ENCODE data around the gene S1PR1. TPM values are rescaled to one million over a fixed set of nuclear protein-coding genes. Genes with fewer than 3 reads are reported as not detected.

S1PR1 gene
- total RNA-seq, 1 donor from 2014 or later: 134 TPM

- intact Hi-C loops (cut with DNase I): no loop called here
- TF ChIP-seq CTCF (IDR thresholded peaks at IDR 0.05): no peak
- Histone ChIP-seq H3K4me3 (no peak overlapping the region), H3K27ac (no peak overlapping the region), H3K36me3 (peaks cover 8% of the 10 kb centered on the region), H3K4me1 (peaks cover 3% of the 10 kb centered on the region), H3K9me3 (no peaks in the 10 kb centered on the region), H3K27me3 (no peaks in the 10 kb centered on the region)
- ATAC-seq (no peak), DNase-seq (no peak)
Observed at GRCh38 chr1:101245246-101245927, 8.6 kb downstream of the S1PR1 start.

- no peak for TF ChIP-seq CTCF (IDR thresholded peaks at IDR 0.05)
- ATAC-seq: no peak
- no peak for DNase-seq
- Histone ChIP-seq H3K4me3 (no peak overlapping the region), H3K27me3 (no peaks in the 10 kb centered on the region), H3K9me3 (no peaks in the 10 kb centered on the region), H3K27ac (no peak overlapping the region), H3K4me1 (no peaks in the 10 kb centered on the region), H3K36me3 (no peaks in the 10 kb centered on the region)
- intact Hi-C loops (cut with DNase I): no loop called here
Observed at GRCh38 chr1:101247404-101248287, 10.8 kb downstream of the S1PR1 start.

- H3K4me1 ChIP-seq: no peaks in the 10 kb centered on the region
- H3K27me3 ChIP-seq: no peaks in the 10 kb centered on the region
- no peak for TF ChIP-seq CTCF (IDR thresholded peaks at IDR 0.05)
- no peak overlapping the region for H3K4me3 ChIP-seq
- no peaks in the 10 kb centered on the region for H3K36me3 ChIP-seq
- H3K9me3 ChIP-seq: no peaks in the 10 kb centered on the region
- no peak for ATAC-seq
- H3K27ac ChIP-seq: no peak overlapping the region
- intact Hi-C loops (cut with DNase I): no loop called here
- no peak for DNase-seq
Observed at GRCh38 chr1:101250222-101250621, 13.4 kb downstream of the S1PR1 start.

GRCh38 chr1:101250656-101251272 is 13.9 kb downstream of the S1PR1 start:
- intact Hi-C loops (cut with DNase I): no loop called here
- no peaks in the 10 kb centered on the region for H3K36me3 ChIP-seq
- H3K27ac ChIP-seq: no peak overlapping the region
- no peak for DNase-seq
- H3K4me3 ChIP-seq: no peak overlapping the region
- H3K4me1 ChIP-seq: no peaks in the 10 kb centered on the region
- H3K9me3 ChIP-seq: no peaks in the 10 kb centered on the region
- ATAC-seq: no peak
- TF ChIP-seq CTCF (IDR thresholded peaks at IDR 0.05): no peak
- H3K27me3 ChIP-seq: no peaks in the 10 kb centered on the region

GRCh38 chr1:101251504-101251903 is 14.7 kb downstream of the S1PR1 start:
- intact Hi-C loops (cut with DNase I): no loop called here
- no peaks in the 10 kb centered on the region for H3K4me1 ChIP-seq
- TF ChIP-seq CTCF (IDR thresholded peaks at IDR 0.05): no peak
- H3K4me3 ChIP-seq: no peak overlapping the region
- H3K9me3 ChIP-seq: no peaks in the 10 kb centered on the region
- no peak overlapping the region for H3K27ac ChIP-seq
- ATAC-seq (no peak), DNase-seq (no peak)
- no peaks in the 10 kb centered on the region for H3K36me3 ChIP-seq
- no peaks in the 10 kb centered on the region for H3K27me3 ChIP-seq

Data from upper lobe of right lung (tissue), 1 donor.